Trophoblast cell (in vitro differentiated cells and primary cell): ENCODE measurements around the gene CDH18.

ENCODE experiments used
- DNase-seq, 2 donors: peaks; one replicate each; pipeline ENCODE4 v3.0.0-alpha.2; 2016
- H2AFZ ChIP-seq: 2 replicates; pipeline ENCODE4 v1.6.1; 2013; ENCODE audit warnings: low read length, moderate library complexity, mild to moderate bottlenecking; ENCODE audit not compliant: insufficient read depth, poor library complexity
- H2AK5ac ChIP-seq: 2 replicates; pipeline ENCODE4 v1.6.1; 2013; ENCODE audit warnings: mild to moderate bottlenecking, low read length
- H2BK120ac ChIP-seq: 2 replicates; pipeline ENCODE4 v1.6.1; 2013; ENCODE audit warnings: low read length, mild to moderate bottlenecking, moderate library complexity; ENCODE audit not compliant: insufficient read depth, poor library complexity
- H2BK12ac ChIP-seq: 2 replicates; pipeline ENCODE4 v1.6.1; 2013; ENCODE audit warnings: mild to moderate bottlenecking, low read length, moderate library complexity
- H2BK5ac ChIP-seq: 2 replicates; pipeline ENCODE4 v1.6.1; 2013; ENCODE audit warnings: low read length, low read depth, moderate library complexity, mild to moderate bottlenecking; ENCODE audit not compliant: poor library complexity
- H3K14ac ChIP-seq: 2 replicates; pipeline ENCODE4 v1.6.1; 2013; ENCODE audit warnings: mild to moderate bottlenecking, low read length
- H3K18ac ChIP-seq: 2 replicates; pipeline ENCODE4 v1.6.1; 2013; ENCODE audit warnings: mild to moderate bottlenecking, low read length
- H3K23ac ChIP-seq: 2 replicates; pipeline ENCODE4 v1.6.1; 2013; ENCODE audit warnings: low read length
- H3K27ac ChIP-seq: 2 replicates; pipeline ENCODE4 v1.5.1; 2013; ENCODE audit warnings: low read depth, mild to moderate bottlenecking, inconsistent platforms, low read length, moderate library complexity
- H3K27me3 ChIP-seq: 2 replicates; pipeline ENCODE4 v1.6.1; 2013; ENCODE audit warnings: inconsistent platforms, mild to moderate bottlenecking, low read length, moderate library complexity; ENCODE audit not compliant: insufficient read depth
- H3K36me3 ChIP-seq, 2 experiments: 1 replicate in 1 of 2; 2 replicates in 1 of 2; pipeline ENCODE4 v1.6.1; 2013; ENCODE audit warnings: low read length in 2 of 2, mild to moderate bottlenecking in 2 of 2, moderate library complexity in 1 of 2; ENCODE audit not compliant: insufficient read depth in 2 of 2, control insufficient read depth in 1 of 2
- H3K4ac ChIP-seq: 2 replicates; pipeline ENCODE4 v1.6.1; 2013; ENCODE audit warnings: low read depth, mild to moderate bottlenecking, low read length, moderate library complexity
- H3K4me1 ChIP-seq, 2 experiments: 1 replicate in 1 of 2; 2 replicates in 1 of 2; pipeline ENCODE4 v1.6.1; 2013; ENCODE audit warnings: low read length in 2 of 2, mild to moderate bottlenecking in 2 of 2, moderate library complexity in 1 of 2; ENCODE audit not compliant: insufficient read depth in 2 of 2, control insufficient read depth in 1 of 2
- H3K4me2 ChIP-seq: 2 replicates; pipeline ENCODE4 v1.6.1; 2013; ENCODE audit warnings: inconsistent platforms, mild to moderate bottlenecking, low read length, moderate library complexity
- H3K4me3 ChIP-seq: 2 replicates; pipeline ENCODE4 v1.5.1; 2013; ENCODE audit warnings: mild to moderate bottlenecking, low read depth, low read length, inconsistent platforms
- H3K79me1 ChIP-seq: one replicate; pipeline ENCODE4 v1.6.1; 2013; ENCODE audit warnings: low read length
- H3K79me2 ChIP-seq: 2 replicates; pipeline ENCODE4 v1.6.1; 2013; ENCODE audit warnings: low read length, mild to moderate bottlenecking; ENCODE audit not compliant: control insufficient read depth, insufficient read depth, poor library complexity
- H3K9ac ChIP-seq: 2 replicates; pipeline ENCODE4 v1.6.1; 2013; ENCODE audit warnings: mild to moderate bottlenecking, low read length
- H3K9me3 ChIP-seq: 2 replicates; pipeline ENCODE4 v1.6.1; 2013; ENCODE audit warnings: low read depth, mild to moderate bottlenecking, control low read depth, inconsistent platforms, low read length; ENCODE audit not compliant: insufficient read depth
- H4K12ac ChIP-seq: 2 replicates; pipeline ENCODE4 v1.6.1; 2013; ENCODE audit warnings: low read depth, mild to moderate bottlenecking, low read length, moderate library complexity
- H4K8ac ChIP-seq: 2 replicates; pipeline ENCODE4 v1.6.1; 2013; ENCODE audit warnings: low read depth, mild to moderate bottlenecking, low read length, moderate library complexity
- H4K91ac ChIP-seq: one replicate; pipeline ENCODE4 v1.6.1; 2013; ENCODE audit warnings: low read depth, mild to moderate bottlenecking, low read length, moderate library complexity
- WGBS: extraction: QIAGEN DNeasy Blood & Tissue Kit; methylation state at CpG from one replicate; pipeline ENCODE4 v1.1.7; 2013; ENCODE audit warnings: missing lambda C conversion rate; ENCODE audit not compliant: insufficient read length, insufficient coverage; ENCODE audit errors: extremely low coverage; 5-methylcytosine and 5-hydroxymethylcytosine counted together

The CDH18 gene

GRCh38 chr5:19802686-19803085, 185.3 kb downstream of the CDH18 start:
- H3K79me1 ChIP-seq = no peaks in the 10 kb centered on the region
- no peak for DNase-seq
- H3K23ac ChIP-seq = no peak overlapping the region
- no peak overlapping the region for H3K4ac ChIP-seq
- H3K4me1 ChIP-seq = no peaks in the 10 kb centered on the region
- no peak overlapping the region for H4K12ac ChIP-seq
- H3K27me3 ChIP-seq = no peaks in the 10 kb centered on the region
- H2BK12ac ChIP-seq = no peak overlapping the region
- no peak overlapping the region for H4K8ac ChIP-seq
- H3K36me3 ChIP-seq = no peaks in the 10 kb centered on the region
- H2BK120ac ChIP-seq = no peak overlapping the region
- no peak overlapping the region for H3K9ac ChIP-seq
- no peak overlapping the region for H3K4me3 ChIP-seq
- no peak overlapping the region for H2AK5ac ChIP-seq
- no peaks in the 10 kb centered on the region for H3K79me2 ChIP-seq
- no peaks in the 10 kb centered on the region for H3K9me3 ChIP-seq
- H3K4me2 ChIP-seq = no peak overlapping the region
- H3K18ac ChIP-seq = no peak overlapping the region
- WGBS = no CpG with 5 or more reads among the region's 6 CpGs
- H3K14ac ChIP-seq = no peak overlapping the region
- no peak overlapping the region for H2BK5ac ChIP-seq
- no peak overlapping the region for H4K91ac ChIP-seq
- no peak overlapping the region for H3K27ac ChIP-seq
- H2AFZ ChIP-seq = no peak overlapping the region

- Histone ChIP-seq H3K79me1 (no peaks in the 10 kb centered on the region), H3K18ac (no peak overlapping the region), H4K12ac (no peak overlapping the region), H3K36me3 (no peaks in the 10 kb centered on the region), H3K4ac (no peak overlapping the region), H4K8ac (no peak overlapping the region), H3K4me3 (no peak overlapping the region), H2BK5ac (no peak overlapping the region), H2BK12ac (no peak overlapping the region), H3K4me1 (no peaks in the 10 kb centered on the region), H3K23ac (no peak overlapping the region), H3K9me3 (no peaks in the 10 kb centered on the region), H2AFZ (no peak overlapping the region), H3K14ac (no peak overlapping the region), H2AK5ac (no peak overlapping the region), H3K27ac (no peak overlapping the region), H3K4me2 (no peak overlapping the region), H3K27me3 (no peaks in the 10 kb centered on the region), H4K91ac (no peak overlapping the region), H3K9ac (no peak overlapping the region), H3K79me2 (no peaks in the 10 kb centered on the region), H2BK120ac (no peak overlapping the region)
- DNase-seq = peak in 1 of 2 donors; percentile 6
- no CpG with 5 or more reads among the region's 1 CpG for WGBS
These were observed 192.8 kb downstream of the CDH18 start for GRCh38 chr5:19795218-19795617.

GRCh38 chr5:19790829-19791466, 197.1 kb downstream of the CDH18 start:
- H3K4me1 ChIP-seq = no peaks in the 10 kb centered on the region
- H3K36me3 ChIP-seq = no peaks in the 10 kb centered on the region
- peak; percentile 36 to 64 for DNase-seq
- H3K4ac ChIP-seq = no peak overlapping the region
- H3K79me2 ChIP-seq = no peaks in the 10 kb centered on the region
- H4K8ac ChIP-seq = no peak overlapping the region
- no peak overlapping the region for H3K9ac ChIP-seq
- H4K12ac ChIP-seq = no peak overlapping the region
- no peaks in the 10 kb centered on the region for H3K9me3 ChIP-seq
- H3K27ac ChIP-seq = no peak overlapping the region
- no peak overlapping the region for H3K4me3 ChIP-seq
- H4K91ac ChIP-seq = no peak overlapping the region
- H2BK5ac ChIP-seq = no peak overlapping the region
- H2BK120ac ChIP-seq = no peak overlapping the region
- no peak overlapping the region for H2AK5ac ChIP-seq
- H3K14ac ChIP-seq = no peak overlapping the region
- no peak overlapping the region for H2AFZ ChIP-seq
- no peak overlapping the region for H2BK12ac ChIP-seq
- H3K4me2 ChIP-seq = no peak overlapping the region
- H3K27me3 ChIP-seq = no peaks in the 10 kb centered on the region
- no CpG with 5 or more reads among the region's 5 CpGs for WGBS
- no peaks in the 10 kb centered on the region for H3K79me1 ChIP-seq
- no peak overlapping the region for H3K23ac ChIP-seq
- H3K18ac ChIP-seq = no peak overlapping the region

DNA sequence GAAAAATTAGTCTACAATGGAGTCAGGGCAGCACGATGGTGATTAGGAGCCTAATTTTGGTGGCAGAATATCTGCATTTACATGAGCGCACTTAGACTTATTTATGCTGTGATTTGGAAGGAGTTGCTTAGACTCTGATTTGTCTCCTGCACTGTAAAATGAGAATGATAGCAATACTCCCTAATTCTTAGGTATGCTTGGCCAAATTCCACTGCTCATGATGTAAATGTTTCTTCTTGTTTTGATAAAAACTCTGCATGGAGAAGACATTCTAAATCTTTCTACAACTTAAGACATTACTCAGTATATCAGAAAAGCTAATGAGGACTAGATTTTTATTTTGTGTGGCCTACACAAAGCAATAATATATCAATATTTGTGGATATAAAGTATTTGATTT, 205.4 kb downstream of the CDH18 start:
- no peaks in the 10 kb centered on the region for H3K79me2 ChIP-seq
- H3K23ac ChIP-seq = no peak overlapping the region
- no peak overlapping the region for H2AK5ac ChIP-seq
- H3K4me1 ChIP-seq = no peaks in the 10 kb centered on the region
- H3K4me2 ChIP-seq = no peak overlapping the region
- no peak overlapping the region for H3K9ac ChIP-seq
- no peak overlapping the region for H4K8ac ChIP-seq
- no peak overlapping the region for H3K4me3 ChIP-seq
- H3K14ac ChIP-seq = no peak overlapping the region
- H2AFZ ChIP-seq = no peak overlapping the region
- H3K18ac ChIP-seq = no peak overlapping the region
- no peak overlapping the region for H4K12ac ChIP-seq
- no peak overlapping the region for H3K27ac ChIP-seq
- H3K9me3 ChIP-seq = no peaks in the 10 kb centered on the region
- H2BK5ac ChIP-seq = no peak overlapping the region
- H3K4ac ChIP-seq = no peak overlapping the region
- no peak overlapping the region for H2BK12ac ChIP-seq
- DNase-seq = no peak
- no peaks in the 10 kb centered on the region for H3K27me3 ChIP-seq
- no peak overlapping the region for H2BK120ac ChIP-seq
- H3K79me1 ChIP-seq = no peaks in the 10 kb centered on the region
- no CpG with 5 or more reads among the region's 2 CpGs for WGBS
- no peak overlapping the region for H4K91ac ChIP-seq
- no peaks in the 10 kb centered on the region for H3K36me3 ChIP-seq
